ENCODE measurements around the gene ESR1. TPM values are rescaled to one million over a fixed set of nuclear protein-coding genes. Genes with fewer than 3 reads are reported as not detected.
"Not testable (repeated sequence)": the region's sequence is repeated elsewhere in the genome, so short reads cannot be mapped to it uniquely, and the experiment has no call there.

The ESR1 gene
- polyA plus RNA-seq, 3 donors, result 0.16 to 3.3 (median 1.9) TPM

DNA sequence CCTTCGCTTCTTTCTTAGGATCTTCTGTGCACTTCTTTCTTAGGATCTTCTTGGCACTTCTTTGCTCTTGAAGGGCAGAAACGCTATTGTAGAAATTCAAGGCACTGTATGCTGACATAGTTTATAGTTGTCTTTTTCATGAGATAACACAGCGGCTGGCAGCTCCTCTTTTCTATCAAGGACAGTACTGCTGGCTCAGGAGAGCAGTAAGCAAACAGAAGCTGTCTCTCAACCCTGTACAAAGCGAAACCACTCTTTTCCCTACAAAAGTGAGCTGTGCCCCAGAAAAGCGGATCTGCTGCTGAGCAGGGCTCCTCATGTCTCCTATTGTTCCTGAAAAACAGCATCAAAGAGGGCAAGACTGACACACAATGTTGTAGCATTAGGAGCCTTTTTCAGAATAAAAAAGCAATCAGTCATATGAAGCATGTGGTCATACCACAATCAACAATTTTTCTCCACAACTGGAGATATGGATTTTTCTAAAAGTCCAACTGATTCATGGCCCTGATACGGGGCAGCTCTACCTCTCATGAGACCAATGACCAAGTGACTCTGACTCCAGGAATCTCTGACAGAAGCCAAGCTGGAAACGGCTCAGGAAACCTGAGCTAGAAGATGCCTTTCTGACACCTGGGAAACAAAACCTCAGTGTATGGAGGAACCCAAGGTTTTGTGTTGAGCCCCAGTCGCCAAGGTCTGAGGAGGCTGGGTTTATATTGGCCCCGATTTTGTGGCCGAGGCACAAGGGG is 255.9 kb downstream of the ESR1 start:
- H3K27ac ChIP-seq (ENCODE audit: low read depth, low read length), result no peak overlapping the region
- WGBS, 3 donors, result 68 to 91% (median 87%) methylated on average over 10 of the region's 10 CpGs

DNA sequence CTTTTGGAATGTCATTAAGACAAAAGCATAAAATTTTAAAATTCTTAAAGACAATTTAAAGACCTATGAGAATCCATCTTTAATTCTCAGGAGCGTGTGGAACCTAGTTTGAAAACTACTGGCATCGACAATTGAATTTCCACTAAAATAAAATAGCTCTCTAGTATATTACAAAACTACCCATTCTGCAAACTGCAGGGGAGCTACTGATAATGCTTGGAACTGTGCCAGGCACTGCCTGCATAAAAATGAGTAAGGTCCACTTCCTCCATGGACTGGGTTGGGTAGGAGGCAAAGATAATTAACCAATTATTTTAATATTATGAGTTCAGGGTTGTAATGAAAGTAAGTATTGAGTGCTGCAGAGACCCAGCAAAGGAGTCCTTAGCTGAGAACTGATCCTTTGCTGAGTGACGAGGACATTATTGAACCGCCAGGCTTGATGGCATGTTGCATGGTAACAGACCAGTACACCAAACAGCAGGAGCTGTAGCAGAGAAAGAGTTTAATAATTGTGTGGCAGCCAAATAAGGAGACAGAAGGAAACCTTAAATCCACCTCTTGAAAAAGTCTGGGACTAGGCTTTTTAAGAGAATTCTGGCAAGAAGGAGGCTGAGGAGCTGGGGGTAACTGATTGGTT is 261.3 kb downstream of the ESR1 start:
- WGBS, 3 donors, result 52 to 89% (median 81%) methylated on average over 4 of the region's 4 CpGs

DNA sequence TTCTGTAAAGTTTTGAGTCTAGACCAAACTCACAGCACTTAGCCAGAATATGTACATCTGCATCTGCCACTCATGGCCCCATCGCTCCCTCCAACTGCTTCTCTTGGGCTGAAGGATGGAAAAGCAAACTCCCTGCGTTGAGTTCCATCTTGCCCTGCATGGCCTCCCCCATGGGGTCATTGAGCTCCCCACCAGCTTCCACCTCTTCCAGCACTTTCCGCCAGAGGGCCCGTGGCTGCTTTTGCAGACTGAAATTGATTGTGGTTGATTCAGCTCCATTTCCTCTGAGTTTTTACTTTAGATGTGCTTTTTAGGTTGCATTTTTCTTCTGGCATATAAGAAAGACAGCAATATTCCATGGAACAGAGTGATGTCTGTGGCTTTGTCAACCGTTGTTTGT is 263.1 kb downstream of the ESR1 start:
- no peak overlapping the region for H3K27ac ChIP-seq (ENCODE audit: low read depth, low read length)
- 89 to 93% (median 91%) methylated on average over 5 of the region's 5 CpGs for WGBS, 3 donors

More for the DNA sequence above, 261.3 kb downstream of the ESR1 start:
- no peak overlapping the region for H3K27ac ChIP-seq (ENCODE audit: low read depth, low read length)

DNA sequence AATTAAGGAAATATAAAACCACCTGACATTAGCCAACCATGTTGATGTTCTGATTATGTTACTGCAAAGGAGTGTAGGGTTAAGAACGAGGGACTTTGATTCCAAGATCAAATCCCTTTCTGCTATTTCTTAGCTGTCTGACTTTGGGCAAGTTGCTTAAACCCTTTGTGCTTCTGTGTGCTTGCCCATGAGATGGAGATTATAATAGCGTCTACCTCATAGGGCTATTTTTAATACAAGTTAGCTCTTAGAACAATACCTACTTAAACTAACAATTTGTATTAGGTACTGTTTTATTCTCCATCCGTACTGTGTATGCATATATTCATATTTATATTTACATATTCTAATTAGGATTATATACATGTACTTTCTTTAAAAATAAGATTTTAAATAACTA is 263.8 kb downstream of the ESR1 start:
- whole genome bisulfite sequencing, 3 donors, result 76 to 91% (median 89%) methylated on average over 3 of the region's 3 CpGs

DNA sequence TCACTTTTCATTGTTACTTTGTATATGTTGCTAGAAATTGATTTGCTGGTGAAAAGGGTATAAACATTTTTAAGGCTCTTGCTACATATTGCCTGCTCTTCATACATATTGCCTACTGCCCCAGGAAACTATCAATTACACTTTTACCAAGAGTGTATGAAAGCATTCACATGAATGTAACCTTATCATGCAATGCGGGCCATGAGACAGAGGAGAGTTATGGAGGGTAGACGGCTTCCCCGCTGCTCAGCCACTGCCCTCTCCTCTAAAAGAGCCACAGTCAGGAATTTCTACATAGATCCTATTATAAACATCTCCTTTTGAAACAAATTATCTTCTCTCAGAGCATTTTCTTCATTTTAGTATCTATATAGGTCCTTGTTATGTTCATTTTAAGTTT is 264.4 kb downstream of the ESR1 start:
- WGBS, 3 donors, result 65 to 78% (median 70%) methylated on average over 3 of the region's 3 CpGs
- no peak overlapping the region for H3K27ac ChIP-seq (ENCODE audit: low read depth, low read length)

More for the DNA sequence above, 263.8 kb downstream of the ESR1 start:
- no peak overlapping the region for H3K27ac ChIP-seq (ENCODE audit: low read depth, low read length)

DNA sequence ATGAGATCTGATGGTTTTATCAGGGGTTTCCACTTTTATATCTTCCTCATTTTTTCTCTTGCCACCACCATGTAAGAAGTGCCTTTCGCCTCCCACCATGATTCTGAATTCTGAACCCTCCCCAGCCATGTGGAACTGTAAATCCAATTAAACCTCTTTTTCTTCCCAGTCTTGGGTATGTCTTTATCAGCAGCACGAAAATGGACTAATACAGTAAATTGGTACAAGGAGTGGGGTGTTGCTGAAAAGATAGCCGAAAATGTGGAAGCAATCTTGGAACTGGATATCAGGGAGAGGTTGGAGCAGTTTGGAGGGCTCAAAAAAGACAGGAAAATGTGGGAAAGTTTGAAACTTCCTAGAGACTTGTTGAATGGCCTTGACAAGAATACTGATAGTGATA is 268.8 kb downstream of the ESR1 start:
- 56 to 86% (median 75%) methylated on average over 3 of the region's 3 CpGs for WGBS, 3 donors
- H3K27ac ChIP-seq (ENCODE audit: low read depth, low read length), result not testable (repeated sequence)

DNA sequence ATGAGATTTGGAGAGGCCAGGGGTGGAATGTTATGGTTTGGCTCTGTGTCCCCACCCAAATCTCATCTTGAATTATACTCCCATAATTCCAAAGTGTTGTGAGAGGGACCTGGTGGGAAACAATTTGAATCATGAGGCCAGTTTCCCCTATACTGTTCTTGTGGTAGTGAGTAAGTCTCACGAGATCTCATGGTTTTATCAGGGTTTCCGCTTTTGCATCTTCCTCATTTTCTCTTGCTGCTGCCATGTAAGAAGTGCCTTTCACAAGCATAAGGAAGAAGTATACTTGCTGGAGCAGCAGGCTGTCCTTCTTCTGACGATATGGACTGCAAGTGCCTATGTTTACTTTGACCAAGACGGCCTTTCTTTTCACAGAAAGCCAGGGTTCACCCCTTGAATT is 270.5 kb downstream of the ESR1 start:
- WGBS, 3 donors, result 66 to 89% (median 79%) methylated on average over 4 of the region's 4 CpGs

DNA sequence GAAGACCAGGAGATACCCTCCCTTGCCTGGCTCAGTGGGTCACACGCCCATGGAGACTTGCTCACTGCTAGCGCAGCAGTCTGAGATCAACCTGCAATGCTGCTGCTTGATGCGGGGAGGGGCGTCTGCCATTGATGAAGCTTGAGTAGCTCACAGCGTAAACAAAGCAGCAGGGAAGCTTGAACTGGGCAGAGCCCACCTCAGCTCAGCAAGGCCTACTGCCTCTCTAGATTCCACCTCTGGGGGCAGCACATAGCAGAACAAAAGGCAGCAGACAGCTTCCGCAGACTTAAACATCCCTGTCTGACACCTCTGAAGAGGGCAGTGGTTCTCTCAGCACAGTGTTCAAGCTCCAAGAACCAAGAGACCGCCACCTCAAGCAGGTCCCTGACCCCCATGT is 271.3 kb downstream of the ESR1 start:
- WGBS, 3 donors, result 60 to 94% (median 90%) methylated on average over 7 of the region's 7 CpGs
- no peak overlapping the region for H3K27ac ChIP-seq (ENCODE audit: low read depth, low read length)

More for the DNA sequence above, 270.5 kb downstream of the ESR1 start:
- H3K27ac ChIP-seq (ENCODE audit: low read depth, low read length), result no peak overlapping the region

DNA sequence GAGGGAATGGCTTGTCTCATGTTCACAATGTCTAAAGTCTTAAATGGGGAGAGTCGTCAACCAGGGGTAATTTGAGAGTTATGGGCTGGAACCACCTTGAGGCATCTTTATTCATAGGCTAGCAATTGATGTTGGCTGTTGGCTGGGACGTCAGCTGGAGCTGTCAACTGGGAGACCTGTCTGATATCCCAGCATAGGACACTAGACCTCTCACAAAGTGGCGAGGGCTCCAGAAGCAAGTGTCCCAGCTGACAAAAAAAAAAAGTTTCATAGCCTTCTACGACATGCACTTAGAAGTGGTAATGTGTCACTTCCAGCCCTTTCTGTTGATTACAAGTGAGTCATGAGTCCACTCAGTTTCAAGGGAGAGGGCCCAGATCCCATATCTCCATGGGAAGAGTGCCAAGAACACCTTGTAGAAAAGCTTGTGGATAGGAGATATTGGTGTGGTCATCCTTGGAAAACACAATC is 278.0 kb downstream of the ESR1 start:
- H3K27ac ChIP-seq (ENCODE audit: low read depth, low read length), result no peak overlapping the region
- WGBS, 3 donors, result 65 to 86% (median 83%) methylated on average over 4 of the region's 4 CpGs

DNA sequence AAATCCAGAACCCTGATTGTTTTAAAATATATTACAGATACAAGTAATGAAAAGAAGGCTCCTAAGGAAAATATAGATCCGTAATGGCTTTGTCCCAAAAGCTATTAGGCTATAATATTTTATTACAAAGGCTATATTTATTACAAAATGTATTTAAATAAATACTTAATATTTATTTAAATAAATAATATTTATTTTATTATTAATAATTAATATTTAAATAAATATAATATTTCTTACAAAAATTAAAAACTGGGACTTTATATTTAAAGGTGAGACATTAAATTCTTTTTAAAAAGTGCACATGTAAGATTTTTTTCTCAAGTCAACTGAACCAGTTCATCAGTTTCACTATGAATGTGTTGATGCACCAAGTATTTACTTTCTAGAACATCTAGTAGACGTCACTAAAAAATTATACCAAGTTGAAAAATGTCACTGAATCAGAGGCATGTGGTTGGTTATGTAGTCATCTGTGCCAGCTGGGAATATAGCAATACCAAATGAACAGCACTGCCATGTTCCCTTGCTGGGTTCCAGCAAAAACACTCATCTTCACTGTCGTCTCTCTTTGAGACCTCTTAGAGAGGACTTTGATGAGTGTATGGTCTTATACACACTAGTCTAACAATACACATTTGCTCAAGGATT is 278.9 kb downstream of the ESR1 start:
- WGBS, 3 donors, result 68 to 92% (median 90%) methylated on average over 3 of the region's 3 CpGs

DNA sequence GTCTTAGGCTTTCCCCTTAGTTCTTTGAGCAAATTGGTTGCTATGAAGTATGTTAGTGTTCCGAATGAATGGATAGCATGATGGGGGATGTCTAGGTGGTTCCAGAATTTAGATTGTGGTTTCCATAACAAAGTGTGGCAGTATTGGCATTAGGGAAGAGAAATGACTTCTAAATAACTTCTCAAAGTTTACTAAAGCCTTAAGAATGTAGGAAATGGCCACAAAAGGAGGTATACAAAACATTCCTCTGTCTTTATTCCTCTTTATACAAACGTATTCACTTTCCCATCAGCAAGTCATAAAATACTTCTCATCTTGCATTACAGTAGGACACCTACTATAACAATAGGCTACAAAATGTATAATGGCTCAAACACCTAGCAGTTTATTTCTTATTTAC is 279.6 kb downstream of the ESR1 start:
- H3K27ac ChIP-seq (ENCODE audit: low read depth, low read length), result no peak overlapping the region
- WGBS, 3 donors, result 53 to 86% (median 77%) methylated on average over 2 of the region's 2 CpGs

More for the DNA sequence above, 278.9 kb downstream of the ESR1 start:
- no peak overlapping the region for H3K27ac ChIP-seq (ENCODE audit: low read depth, low read length)

DNA sequence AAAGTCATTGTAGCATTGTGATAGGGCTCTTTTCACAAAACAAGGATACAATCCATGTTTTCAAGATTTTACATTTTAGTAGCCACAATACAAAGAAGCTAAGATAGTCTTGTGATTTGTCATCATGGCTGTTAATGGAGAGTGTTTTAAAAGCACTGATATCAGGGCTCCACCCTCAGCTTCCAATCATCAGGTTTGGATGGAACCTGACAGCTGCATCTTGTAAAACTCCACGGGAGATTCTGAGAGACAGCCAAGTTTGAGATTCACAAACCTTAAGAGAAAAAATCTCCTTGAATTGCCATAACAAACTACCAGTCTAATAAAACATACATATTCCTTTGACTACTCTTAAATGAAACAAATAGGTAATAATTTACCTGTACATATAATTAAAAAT is 280.2 kb downstream of the ESR1 start:
- WGBS, 3 donors, result 38 to 70% (median 52%) methylated on average over 1 of the region's 1 CpG
- H3K27ac ChIP-seq (ENCODE audit: low read depth, low read length), result no peak overlapping the region

DNA sequence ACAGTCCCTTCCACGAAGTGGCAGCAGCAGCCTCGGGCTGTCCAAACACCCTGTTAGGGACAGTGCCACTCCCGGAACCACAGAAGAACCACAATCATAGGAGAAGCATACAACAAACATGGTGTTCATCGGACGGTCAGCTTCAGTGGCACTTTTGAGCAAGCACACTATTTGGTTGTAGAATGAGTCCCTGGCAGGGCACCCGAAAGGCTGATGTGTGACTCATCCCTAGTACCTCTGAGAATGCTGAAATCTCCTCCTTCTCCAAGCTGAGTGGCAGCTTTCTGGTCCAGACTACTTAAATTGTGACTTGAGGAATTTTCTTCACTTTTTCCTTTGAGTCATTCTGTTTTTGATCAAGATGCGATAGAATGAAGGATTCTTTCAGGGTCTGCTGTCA is 282.5 kb downstream of the ESR1 start:
- 83 to 90% (median 84%) methylated on average over 7 of the region's 7 CpGs for WGBS, 3 donors
- no peak overlapping the region for H3K27ac ChIP-seq (ENCODE audit: low read depth, low read length)

DNA sequence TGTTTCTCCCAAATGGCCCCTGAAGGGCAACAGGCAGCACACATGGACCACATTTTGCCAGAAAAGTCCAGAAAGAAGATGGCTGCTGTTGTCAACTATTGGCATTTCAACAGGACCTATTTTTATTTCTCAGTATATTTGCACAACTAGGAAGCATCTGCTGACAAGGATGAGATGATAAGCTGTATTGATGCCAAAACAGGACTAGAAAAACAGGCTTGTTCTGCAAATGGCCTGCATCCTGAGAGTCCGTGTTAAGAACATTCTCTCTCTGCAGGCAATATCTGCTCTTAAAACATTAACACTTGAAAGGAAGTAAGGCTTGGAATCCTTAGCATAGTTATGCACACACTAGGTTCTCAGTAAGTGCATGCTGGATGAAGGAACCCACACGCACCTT is 283.7 kb downstream of the ESR1 start:
- 52 to 56% (median 56%) methylated on average over 2 of the region's 2 CpGs for WGBS, 3 donors
- no peak overlapping the region for H3K27ac ChIP-seq (ENCODE audit: low read depth, low read length)

DNA sequence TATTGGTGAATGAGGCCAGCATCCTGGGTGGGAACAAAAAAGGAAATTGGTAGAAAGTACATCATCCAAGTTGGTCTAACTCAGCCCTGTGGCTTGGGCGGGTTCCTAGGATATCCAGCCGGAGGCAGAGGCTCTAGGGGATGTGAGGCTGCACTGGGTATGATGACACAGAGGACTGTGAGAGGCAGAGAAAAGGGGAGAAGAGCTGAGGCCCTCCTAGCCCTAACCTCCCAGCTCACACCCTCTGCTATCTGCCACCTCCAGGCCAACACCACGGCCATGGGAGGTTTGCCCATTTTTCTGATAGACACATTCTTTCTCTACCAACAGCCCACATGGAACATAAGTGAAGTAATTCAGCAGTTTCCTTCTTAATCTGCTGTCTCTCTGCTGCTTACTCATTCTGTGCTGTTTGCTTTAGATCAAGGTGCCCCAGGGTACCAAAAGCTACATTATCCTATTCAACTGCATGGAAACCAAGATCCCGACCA is 284.4 kb downstream of the ESR1 start:
- H3K27ac ChIP-seq (ENCODE audit: low read depth, low read length), result no peak overlapping the region
- 66 to 86% (median 77%) methylated on average over 4 of the region's 4 CpGs for WGBS, 3 donors

DNA sequence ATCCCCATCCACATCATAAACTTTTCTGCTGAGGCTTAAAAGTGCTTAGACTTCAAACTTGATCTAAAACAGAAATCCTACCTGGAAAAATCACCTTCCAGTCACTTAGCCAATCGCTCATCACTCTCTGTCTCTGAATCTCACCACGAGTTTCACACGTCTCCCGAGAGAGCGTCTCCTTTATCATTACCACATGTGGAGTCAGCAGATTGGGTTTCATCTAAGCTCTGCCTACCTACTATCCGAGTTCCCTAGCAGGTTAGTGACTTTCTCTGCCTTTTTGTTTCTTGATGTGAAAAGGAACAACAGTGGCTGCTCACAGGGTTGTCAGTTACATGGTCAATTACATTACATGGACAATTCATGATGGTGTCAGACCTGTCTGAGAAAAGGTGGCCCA is 286.2 kb downstream of the ESR1 start:
- no peak overlapping the region for H3K27ac ChIP-seq (ENCODE audit: low read depth, low read length)
- 37 to 90% (median 83%) methylated on average over 6 of the region's 6 CpGs for WGBS, 3 donors

DNA sequence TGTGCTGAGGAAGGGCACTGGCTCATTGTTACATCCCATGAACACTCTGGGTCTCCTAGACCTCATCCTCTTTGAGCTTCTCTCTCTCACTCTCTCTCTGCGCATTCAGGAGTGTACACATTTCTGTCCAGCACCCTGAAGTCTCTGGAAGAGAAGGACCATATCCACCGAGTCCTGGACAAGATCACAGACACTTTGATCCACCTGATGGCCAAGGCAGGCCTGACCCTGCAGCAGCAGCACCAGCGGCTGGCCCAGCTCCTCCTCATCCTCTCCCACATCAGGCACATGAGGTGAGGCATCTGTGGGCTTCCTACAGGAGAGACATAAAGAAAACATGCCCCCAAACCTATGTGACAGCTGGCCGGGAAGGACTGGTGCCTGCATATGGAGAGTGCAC is 286.8 kb downstream of the ESR1 start:
- WGBS, 3 donors, result 76 to 94% (median 92%) methylated on average over 4 of the region's 4 CpGs
- no peak overlapping the region for H3K27ac ChIP-seq (ENCODE audit: low read depth, low read length)

DNA sequence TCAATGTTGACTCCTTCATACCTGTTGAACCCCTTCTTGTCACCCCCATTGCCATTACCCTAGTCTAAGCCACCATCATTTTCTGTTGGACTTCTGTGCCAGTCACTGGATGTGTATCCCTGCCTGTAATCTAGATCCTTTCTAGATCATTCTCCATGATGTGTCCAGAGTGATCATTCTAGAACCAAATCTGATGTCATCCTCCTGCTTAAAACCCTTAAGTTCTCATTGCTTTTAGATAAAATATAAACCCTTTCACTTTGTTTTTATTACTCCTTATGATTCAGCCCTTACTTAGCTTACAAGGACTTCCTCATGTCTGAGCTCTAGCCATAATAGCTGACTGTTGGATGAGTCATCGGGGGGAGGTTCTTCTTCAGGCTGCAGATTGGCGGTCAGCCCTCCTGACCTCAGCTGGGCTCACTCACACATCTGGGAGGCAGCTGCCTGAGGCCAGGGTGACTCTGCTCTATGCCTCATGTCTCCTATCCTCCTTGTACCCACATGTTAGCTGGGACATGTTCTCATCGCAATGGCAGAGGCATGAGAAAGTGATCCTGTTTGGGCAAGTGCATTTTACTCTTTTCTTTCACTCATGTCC is 287.6 kb downstream of the ESR1 start:
- no peak overlapping the region for H3K27ac ChIP-seq (ENCODE audit: low read depth, low read length)
- WGBS, 3 donors, result 43 to 81% (median 53%) methylated on average over 3 of the region's 3 CpGs
